Mesendoderm (in vitro differentiated cells): ENCODE data around the gene KCTD15.

Source experiments
- DNase-seq: peaks from one replicate; pipeline ENCODE4 v3.0.0; 2013
- H2AK5ac ChIP-seq: 2 replicates; pipeline ENCODE4 v1.6.1; 2013; ENCODE audit warnings: low read length, inconsistent platforms
- H2BK120ac ChIP-seq: 2 replicates; pipeline ENCODE4 v1.6.1; 2013; ENCODE audit warnings: low read depth, mild to moderate bottlenecking, low read length, moderate library complexity, mixed read lengths
- H2BK15ac ChIP-seq: replicated peaks from 2 replicates; pipeline ENCODE4 v1.6.1; 2013; ENCODE audit warnings: low read depth, mild to moderate bottlenecking, moderate library complexity
- H2BK5ac ChIP-seq: 2 replicates; pipeline ENCODE4 v1.6.1; 2013; ENCODE audit warnings: low read length, inconsistent platforms
- H3K18ac ChIP-seq: 2 replicates; pipeline ENCODE4 v1.6.1; 2013; ENCODE audit warnings: mild to moderate bottlenecking, low read length, mixed read lengths
- H3K23ac ChIP-seq: one replicate; pipeline ENCODE4 v1.6.1; 2013; ENCODE audit warnings: low read length
- H3K27ac ChIP-seq: 2 replicates; pipeline ENCODE4 v1.5.1; 2013; ENCODE audit warnings: low read depth, mild to moderate bottlenecking, inconsistent platforms, low read length, moderate library complexity
- H3K27me3 ChIP-seq: 2 replicates; pipeline ENCODE4 v1.6.1; 2013; ENCODE audit warnings: low read length, control low read depth, mild to moderate bottlenecking, inconsistent platforms; ENCODE audit not compliant: insufficient read depth, poor library complexity
- H3K36me3 ChIP-seq: 2 replicates; pipeline ENCODE4 v1.6.1; 2013; ENCODE audit warnings: low read length, inconsistent platforms; ENCODE audit not compliant: control insufficient read depth, insufficient read depth
- H3K4ac ChIP-seq: one replicate; pipeline ENCODE4 v1.6.1; 2013; ENCODE audit warnings: low read depth, mild to moderate bottlenecking, low read length, moderate library complexity
- H3K4me1 ChIP-seq: 2 replicates; pipeline ENCODE4 v1.6.1; 2013; ENCODE audit warnings: low read depth, low read length, inconsistent platforms; ENCODE audit not compliant: control insufficient read depth
- H3K4me2 ChIP-seq: 2 replicates; pipeline ENCODE4 v1.6.1; 2013; ENCODE audit warnings: low read length
- H3K4me3 ChIP-seq: 2 replicates; pipeline ENCODE4 v1.5.1; 2013; ENCODE audit warnings: mild to moderate bottlenecking, low read length
- H3K56ac ChIP-seq: one replicate; pipeline ENCODE4 v1.6.1; 2013; ENCODE audit warnings: low read length
- H3K79me1 ChIP-seq: 2 replicates; pipeline ENCODE4 v1.6.1; 2013; ENCODE audit warnings: low read length, inconsistent platforms
- H3K79me2 ChIP-seq: 2 replicates; pipeline ENCODE4 v1.6.1; 2013; ENCODE audit warnings: mild to moderate bottlenecking, low read length; ENCODE audit not compliant: control insufficient read depth, insufficient read depth
- H3K9ac ChIP-seq: 2 replicates; pipeline ENCODE4 v1.6.1; 2013; ENCODE audit warnings: low read length, inconsistent platforms
- H4K5ac ChIP-seq: one replicate; pipeline ENCODE4 v1.6.1; 2013; ENCODE audit warnings: low read length
- H4K8ac ChIP-seq: one replicate; pipeline ENCODE4 v1.6.1; 2013; ENCODE audit warnings: low read depth, mild to moderate bottlenecking, control low read depth, low read length, moderate library complexity
- WGBS: extraction: QIAGEN DNeasy Blood & Tissue Kit; methylation state at CpG from one replicate; pipeline ENCODE4 v1.1.7; 2013; ENCODE audit warnings: low lambda C conversion rate, missing lambda C conversion rate; ENCODE audit not compliant: insufficient coverage; ENCODE audit errors: extremely low coverage; 5-methylcytosine and 5-hydroxymethylcytosine counted together

The KCTD15 gene

DNA sequence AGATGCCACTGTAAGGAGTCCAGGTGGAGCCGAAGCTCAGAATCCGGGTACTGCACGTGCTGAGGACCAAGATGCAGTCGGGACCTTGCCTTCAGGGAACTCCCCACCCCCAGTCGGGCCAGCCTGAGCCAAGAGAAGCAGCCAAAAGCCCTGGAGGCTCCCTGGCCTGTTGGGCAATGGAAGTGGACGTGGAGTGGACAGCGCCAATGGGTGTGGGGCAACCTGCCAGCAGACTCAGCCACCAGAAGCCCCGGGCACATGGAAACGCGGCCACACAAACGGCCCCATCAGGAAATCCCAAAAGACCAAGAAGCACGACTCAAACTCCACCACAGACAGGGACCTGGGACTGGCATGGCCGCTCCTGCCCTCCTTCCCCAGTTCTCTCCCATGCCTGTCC lies 30.0 kb upstream of the KCTD15 start:
- Histone ChIP-seq H3K4me3 (no peak overlapping the region), H3K9ac (no peak overlapping the region)
- no CpG with 5 or more reads among the region's 13 CpGs for WGBS

DNA sequence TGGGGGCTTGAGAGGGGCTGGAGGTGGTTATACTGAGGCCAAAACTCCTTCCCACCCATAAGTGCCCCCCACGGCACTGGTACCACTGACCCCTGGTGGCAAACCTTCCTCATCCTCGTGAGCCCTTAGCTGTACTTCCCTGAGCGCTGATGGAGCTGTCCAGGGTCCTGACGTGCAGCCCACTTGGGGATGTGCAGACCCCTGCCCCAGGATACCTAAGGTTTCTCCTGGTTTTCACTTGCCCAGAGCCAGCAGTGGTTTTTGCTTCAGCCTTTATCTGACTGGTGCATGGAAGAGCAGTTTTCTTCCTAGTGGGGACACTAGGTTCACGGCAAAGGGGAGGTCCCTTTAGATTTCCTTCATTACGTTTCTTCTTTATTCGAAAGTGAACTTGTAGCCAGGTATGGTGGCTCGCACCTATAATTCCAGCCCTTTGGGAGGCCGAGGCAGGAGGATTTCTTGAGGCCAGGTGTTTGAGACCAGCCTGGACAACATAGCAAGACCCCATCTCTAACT lies 28.7 kb upstream of the KCTD15 start:
- no peak overlapping the region for H3K56ac ChIP-seq
- no peak overlapping the region for H2BK15ac ChIP-seq
- no CpG with 5 or more reads among the region's 9 CpGs for WGBS
- H2AK5ac ChIP-seq, result no peak overlapping the region
- no peak overlapping the region for H4K5ac ChIP-seq
- no peak overlapping the region for H3K9ac ChIP-seq
- no peaks in the 10 kb centered on the region for H3K79me1 ChIP-seq
- no peak overlapping the region for H3K27ac ChIP-seq
- peak; percentile 84 for DNase-seq
- no peak overlapping the region for H3K23ac ChIP-seq
- no peak overlapping the region for H4K8ac ChIP-seq
- H3K79me2 ChIP-seq, result no peaks in the 10 kb centered on the region
- H3K4me1 ChIP-seq, result no peaks in the 10 kb centered on the region
- H2BK120ac ChIP-seq, result no peak overlapping the region
- H2BK5ac ChIP-seq, result no peak overlapping the region
- H3K18ac ChIP-seq, result no peak overlapping the region
- no peaks in the 10 kb centered on the region for H3K27me3 ChIP-seq
- H3K4me3 ChIP-seq, result no peak overlapping the region
- no peak overlapping the region for H3K4me2 ChIP-seq
- no peaks in the 10 kb centered on the region for H3K36me3 ChIP-seq
- H3K4ac ChIP-seq, result no peak overlapping the region

More for the DNA sequence above, 30.0 kb upstream of the KCTD15 start:
- no peak overlapping the region for H2BK15ac ChIP-seq
- H3K79me1 ChIP-seq, result no peaks in the 10 kb centered on the region
- no peaks in the 10 kb centered on the region for H3K4me1 ChIP-seq
- no peak overlapping the region for H3K23ac ChIP-seq
- H2BK120ac ChIP-seq, result no peak overlapping the region
- no peak overlapping the region for H2BK5ac ChIP-seq
- DNase-seq, result no peak
- H4K8ac ChIP-seq, result no peak overlapping the region
- no peak overlapping the region for H3K27ac ChIP-seq
- H3K36me3 ChIP-seq, result no peaks in the 10 kb centered on the region
- no peak overlapping the region for H3K18ac ChIP-seq
- no peak overlapping the region for H4K5ac ChIP-seq
- no peaks in the 10 kb centered on the region for H3K27me3 ChIP-seq
- no peaks in the 10 kb centered on the region for H3K79me2 ChIP-seq
- H3K4ac ChIP-seq, result no peak overlapping the region
- H2AK5ac ChIP-seq, result no peak overlapping the region
- no peak overlapping the region for H3K4me2 ChIP-seq
- no peak overlapping the region for H3K56ac ChIP-seq

DNA sequence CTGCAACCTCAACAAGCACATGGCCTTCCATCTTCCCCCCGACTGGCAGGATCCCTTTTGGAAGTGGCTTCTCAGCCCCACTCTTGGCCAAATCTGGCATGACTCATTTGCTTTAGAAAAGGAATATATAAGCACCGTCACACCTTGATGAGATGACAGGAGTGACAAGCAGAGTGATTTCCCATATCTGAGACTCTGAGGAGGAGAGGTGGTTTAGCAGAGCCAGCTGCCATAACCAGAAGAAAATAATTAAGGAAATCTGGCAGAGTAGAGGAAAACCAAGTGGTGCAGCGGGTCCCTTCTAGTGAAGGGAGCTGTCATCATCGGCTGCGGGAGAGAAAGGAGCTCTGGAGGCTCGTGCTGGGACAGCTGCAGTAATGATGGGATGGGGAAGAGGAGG lies 27.5 kb upstream of the KCTD15 start:
- H4K5ac ChIP-seq, result no peak overlapping the region
- H3K36me3 ChIP-seq, result no peaks in the 10 kb centered on the region
- no peak overlapping the region for H3K4ac ChIP-seq
- H2BK15ac ChIP-seq, result no peak overlapping the region
- no peak overlapping the region for H3K4me3 ChIP-seq
- H3K18ac ChIP-seq, result no peak overlapping the region
- no peak overlapping the region for H3K56ac ChIP-seq
- H3K27ac ChIP-seq, result no peak overlapping the region
- no peak overlapping the region for H2BK5ac ChIP-seq
- no peaks in the 10 kb centered on the region for H3K27me3 ChIP-seq
- no peak overlapping the region for H3K4me2 ChIP-seq
- H3K79me1 ChIP-seq, result no peaks in the 10 kb centered on the region
- H2BK120ac ChIP-seq, result no peak overlapping the region
- H3K79me2 ChIP-seq, result no peaks in the 10 kb centered on the region
- no peak for DNase-seq
- H2AK5ac ChIP-seq, result no peak overlapping the region
- H3K23ac ChIP-seq, result no peak overlapping the region
- no peak overlapping the region for H4K8ac ChIP-seq
- WGBS, result no CpG with 5 or more reads among the region's 6 CpGs
- no peak overlapping the region for H3K9ac ChIP-seq
- no peaks in the 10 kb centered on the region for H3K4me1 ChIP-seq

DNA sequence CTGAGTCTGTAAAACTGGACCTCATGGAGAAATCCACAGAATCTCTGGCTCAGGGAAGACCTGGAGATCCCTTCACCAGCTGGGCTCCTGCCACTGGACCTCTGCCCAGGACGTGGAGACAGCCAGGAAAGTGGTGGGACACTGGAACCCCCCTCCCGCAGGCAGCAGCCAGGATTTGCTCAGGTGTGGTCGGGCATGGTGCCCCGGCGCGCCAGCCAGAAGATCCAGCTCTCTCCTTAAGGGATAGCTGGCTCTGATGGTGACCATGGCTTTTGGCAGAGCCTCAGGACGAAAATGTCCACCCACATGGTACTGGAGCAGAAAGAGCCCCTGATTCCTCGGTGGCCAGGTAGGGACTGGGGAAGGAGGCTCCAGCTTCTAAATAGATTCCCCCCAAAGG lies 26.6 kb upstream of the KCTD15 start:
- H3K27ac ChIP-seq, result no peak overlapping the region
- no peak overlapping the region for H3K4me3 ChIP-seq
- WGBS, result no CpG with 5 or more reads among the region's 8 CpGs

DNA sequence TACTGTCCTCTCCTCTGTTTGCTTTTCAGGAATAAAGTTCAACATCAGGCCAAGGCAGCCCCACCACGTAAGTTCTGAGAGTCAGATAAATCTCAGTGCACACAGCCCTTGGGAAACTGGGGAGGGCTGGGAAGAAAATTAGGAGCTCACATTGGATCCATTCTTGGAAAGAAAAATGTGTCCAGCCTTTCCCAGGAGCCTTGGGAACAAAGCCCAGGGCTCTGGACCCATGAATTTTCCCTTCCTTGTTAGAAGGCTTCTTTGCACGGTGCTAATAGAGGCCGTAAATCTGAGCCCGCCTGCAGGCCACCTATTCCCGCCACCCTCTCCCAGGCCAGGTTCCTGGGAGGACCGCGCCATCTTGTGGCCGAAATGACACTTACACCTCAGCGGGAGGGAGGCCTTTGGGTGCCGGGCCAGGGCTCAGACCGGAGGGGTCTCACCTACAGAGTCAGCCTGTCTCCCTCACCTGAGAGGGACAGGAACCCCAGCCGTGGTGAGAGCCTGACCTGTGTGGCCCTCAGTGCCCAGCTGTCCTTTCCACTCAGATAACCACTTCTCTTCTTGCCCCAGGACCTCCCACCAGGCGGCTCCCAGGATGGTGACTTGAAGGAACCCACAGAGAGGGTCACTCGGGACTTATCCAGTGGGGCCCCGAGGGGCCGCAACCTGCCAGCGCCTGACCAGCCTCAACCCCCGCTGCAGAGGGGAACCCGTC lies 25.1 kb upstream of the KCTD15 start:
- Histone ChIP-seq H3K79me2 (no peaks in the 10 kb centered on the region), H3K36me3 (no peaks in the 10 kb centered on the region), H4K8ac (no peak overlapping the region), H3K4me2 (no peak overlapping the region), H3K18ac (no peak overlapping the region), H3K23ac (no peak overlapping the region), H3K4me3 (no peak overlapping the region), H2AK5ac (no peak overlapping the region), H3K4ac (no peak overlapping the region), H3K27ac (no peak overlapping the region), H3K79me1 (no peaks in the 10 kb centered on the region), H2BK120ac (no peak overlapping the region), H2BK15ac (no peak overlapping the region), H4K5ac (no peak overlapping the region), H3K4me1 (no peaks in the 10 kb centered on the region), H3K27me3 (no peaks in the 10 kb centered on the region), H2BK5ac (no peak overlapping the region), H3K9ac (no peak overlapping the region), H3K56ac (no peak overlapping the region)
- no CpG with 5 or more reads among the region's 19 CpGs for WGBS
- peak; percentile 52 for DNase-seq

More for the DNA sequence above, 26.6 kb upstream of the KCTD15 start:
- Histone ChIP-seq H4K5ac (no peak overlapping the region), H2BK5ac (no peak overlapping the region), H2BK15ac (no peak overlapping the region), H2BK120ac (no peak overlapping the region), H3K56ac (no peak overlapping the region), H2AK5ac (no peak overlapping the region), H3K36me3 (no peaks in the 10 kb centered on the region), H3K79me1 (no peaks in the 10 kb centered on the region), H3K79me2 (no peaks in the 10 kb centered on the region), H3K23ac (no peak overlapping the region), H3K27me3 (no peaks in the 10 kb centered on the region), H3K4ac (no peak overlapping the region), H3K4me1 (no peaks in the 10 kb centered on the region), H4K8ac (no peak overlapping the region), H3K18ac (no peak overlapping the region), H3K9ac (no peak overlapping the region), H3K4me2 (no peak overlapping the region)
- DNase-seq, result no peak
